GM23338 (cell line): Measurements from ENCODE around the gene TRIML2. TPM values are rescaled to one million over a fixed set of nuclear protein-coding genes. Genes with fewer than 3 reads are reported as not detected.

Source experiments
- ATAC-seq: fragments of 200-7000 bp; cut with Tn5 transposase; 3 replicates; pipeline ENCODE4 v1.9.1; 2020
- DNase-seq: peaks from one replicate; pipeline ENCODE4 v3.0.0-alpha.2; 2015; ENCODE audit warnings: low spot score
- H2AFZ ChIP-seq: fragments of 200-600 bp; sonication (generic); 2 replicates; pipeline ENCODE4 v1.8.0; 2016; ENCODE audit warnings: antibody characterized with exemption, mild to moderate bottlenecking, moderate library complexity
- H3F3A ChIP-seq: fragments of 200-600 bp; sonication (generic); replicated peaks from 2 replicates; pipeline ENCODE4 v1.8.0; 2017; ENCODE audit warnings: antibody characterized with exemption, mixed run types, low read depth
- H3K27ac ChIP-seq: fragments of 200-600 bp; sonication (generic); 2 replicates; pipeline ENCODE4 v1.6.1; 2016; ENCODE audit warnings: low read depth
- H3K27me3 ChIP-seq: fragments of 200-600 bp; sonication (generic); 2 replicates; pipeline ENCODE4 v1.8.0; 2016; ENCODE audit warnings: mild to moderate bottlenecking, mixed run types, moderate library complexity; ENCODE audit not compliant: insufficient read depth
- H3K36me3 ChIP-seq: fragments of 200-600 bp; sonication (generic); 2 replicates; pipeline ENCODE4 v1.8.0; 2016; ENCODE audit warnings: mild to moderate bottlenecking; ENCODE audit not compliant: insufficient read depth
- H3K4me1 ChIP-seq: fragments of 200-600 bp; sonication (generic); 2 replicates; pipeline ENCODE4 v1.8.0; 2016; ENCODE audit warnings: mild to moderate bottlenecking, moderate library complexity; ENCODE audit not compliant: insufficient read depth
- H3K4me2 ChIP-seq: fragments of 200-600 bp; sonication (generic); 2 replicates; pipeline ENCODE4 v1.7.1; 2017; ENCODE audit warnings: mixed run types
- H3K4me3 ChIP-seq: fragments of 200-600 bp; sonication (generic); 2 replicates; pipeline ENCODE4 v1.6.1; 2016; ENCODE audit warnings: mixed run types
- H3K79me2 ChIP-seq: fragments of 200-600 bp; sonication (generic); replicated peaks from 2 replicates; pipeline ENCODE4 v1.8.0; 2017; ENCODE audit warnings: mild to moderate bottlenecking; ENCODE audit not compliant: insufficient read depth
- H3K9me2 ChIP-seq: fragments of 200-600 bp; sonication (generic); 2 replicates; pipeline ENCODE4 v1.8.0; 2017; ENCODE audit not compliant: insufficient read depth
- H4K20me1 ChIP-seq: fragments of 200-600 bp; sonication (generic); replicated peaks from 2 replicates; pipeline ENCODE4 v1.8.0; 2017; ENCODE audit warnings: mild to moderate bottlenecking; ENCODE audit not compliant: insufficient read depth
- H3K27ac Mint-ChIP-seq: 2 replicates; pipeline ENCODE4 v1.8.0; 2020; ENCODE audit warnings: inconsistent platforms, mild to moderate bottlenecking, moderate library complexity, mixed read lengths
- H3K27me3 Mint-ChIP-seq: 3 replicates; pipeline ENCODE4 v1.8.0; 2022; ENCODE audit warnings: low read depth, mild to moderate bottlenecking, moderate library complexity, mixed read lengths, inconsistent platforms; ENCODE audit not compliant: insufficient read depth, poor library complexity
- H3K36me3 Mint-ChIP-seq: 3 replicates; pipeline ENCODE4 v1.8.0; 2021; ENCODE audit warnings: low read depth, mild to moderate bottlenecking, inconsistent platforms, moderate library complexity, mixed read lengths
- H3K4me1 Mint-ChIP-seq: 3 replicates; pipeline ENCODE4 v1.8.0; 2020; ENCODE audit warnings: mild to moderate bottlenecking, inconsistent platforms, mixed read lengths
- H3K4me3 Mint-ChIP-seq: 3 replicates; pipeline ENCODE4 v1.8.0; 2021; ENCODE audit warnings: moderate library complexity, mild to moderate bottlenecking, inconsistent platforms, mixed read lengths
- H3K9me3 Mint-ChIP-seq: 3 replicates; pipeline ENCODE4 v1.8.0; 2020; ENCODE audit warnings: moderate library complexity, mild to moderate bottlenecking, inconsistent platforms, mixed read lengths
- EZH2 ChIP-seq: fragments of 200-600 bp; sonication (generic); IDR thresholded peaks from one replicate; pipeline ENCODE4 v1.8.0; 2017; ENCODE audit warnings: antibody characterized with exemption, mild to moderate bottlenecking, low read depth; ENCODE audit not compliant: unreplicated experiment
- REST ChIP-seq: IDR thresholded peaks from one replicate; pipeline ENCODE4 v1.6.1; 2018; ENCODE audit warnings: antibody characterized with exemption; ENCODE audit not compliant: unreplicated experiment
- polyA plus RNA-seq: library from polyadenylated mRNA; unstranded; fragments of >200 nt; fragmentation: Nextera tagmentation; extraction: Ambion mirVana; gene quantifications from 2 replicates; pipeline ENCODE4 v1.2.1, GENCODE V29; 2016
- total RNA-seq: library from RNA; depleted of rRNA; stranded (reverse); fragments of >200 nt; shearing (Covaris generic); gene quantifications from 2 replicates; pipeline ENCODE4 v1.2.3, GENCODE V29; 2014

Gene TRIML2
- total and polyA plus RNA-seq, 2 experiments from 2014 or later: 57.8 to 77.9 TPM

- no peak for TF ChIP-seq REST
Measured at GRCh38 chr4:188145601-188146000, 36.2 kb upstream of the TRIML2 start (continued).

GRCh38 chr4:188143731-188144130 is 34.3 kb upstream of the TRIML2 start:
- peaks cover 9% of the 10 kb centered on the region; the same call in 2 of the 3 replicates for H3K4me1 Mint-ChIP-seq
- no peaks in the 10 kb centered on the region for H3K27me3 ChIP-seq

More at GRCh38 chr4:188143731-188144130, 34.3 kb upstream of the TRIML2 start:
- no peak overlapping the region for H3K4me3 Mint-ChIP-seq
- H3K27ac Mint-ChIP-seq: no peak overlapping the region
- Histone ChIP-seq H3K4me3 (no peak overlapping the region), H3K79me2 (no peaks in the 10 kb centered on the region), H3K4me1 (no peaks in the 10 kb centered on the region), H2AFZ (peak overlapping the region; percentile 80; the same call in 1 of the 2 replicates), H4K20me1 (no peaks in the 10 kb centered on the region), H3F3A (no peaks in the 10 kb centered on the region), H3K9me2 (no peaks in the 10 kb centered on the region), H3K4me2 (no peak overlapping the region), H3K36me3 (no peaks in the 10 kb centered on the region), H3K27ac (no peak overlapping the region)
- H3K27me3 Mint-ChIP-seq: peaks cover 7% of the 10 kb centered on the region
- TF ChIP-seq EZH2: no peak
- peak; percentile 50 for TF ChIP-seq REST
- peaks cover 2% of the 10 kb centered on the region; the same call in 1 of the 3 replicates for H3K36me3 Mint-ChIP-seq
- no peak for ATAC-seq
- H3K9me3 Mint-ChIP-seq: no peaks in the 10 kb centered on the region
- DNase-seq: no peak
